ENCODE measurements around the gene SMKR1. TPM values are rescaled to one million over a fixed set of nuclear protein-coding genes. Genes with fewer than 3 reads are reported as not detected.

Gene SMKR1
- total RNA-seq, 1 experiment from 2014 or later = 1.4 TPM

DNA sequence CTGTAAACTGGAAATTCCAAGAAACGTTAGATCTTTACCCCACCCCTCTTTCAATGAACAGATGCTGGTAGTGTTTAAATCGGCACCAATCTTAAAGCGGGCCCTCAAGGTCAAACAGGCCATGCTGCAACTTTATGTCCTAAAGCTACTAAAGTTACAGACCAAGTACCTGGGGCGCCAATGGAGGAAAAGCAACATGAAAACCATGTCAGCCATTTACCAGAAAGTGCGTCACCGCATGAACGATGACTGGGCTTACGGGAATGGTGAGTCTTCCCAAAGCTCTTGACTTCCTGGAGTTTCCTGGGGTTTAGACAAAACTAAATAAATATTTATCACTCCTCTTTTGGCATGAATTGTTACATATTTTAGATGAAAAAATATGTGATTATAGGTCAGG is 19.6 kb upstream of the SMKR1 start:
- H3K36me3 ChIP-seq (ENCODE audit: control insufficient read depth, insufficient read depth, low read length) = no peaks in the 10 kb centered on the region
- no peak overlapping the region for H3K4me3 ChIP-seq (ENCODE audit: low read depth in 2 of 2, low read length in 2 of 2)
- CTCF ChIA-PET = no interaction called here
- POLR2A ChIA-PET = interaction anchor here (0.5 to 0.6 kb wide), 2 partner anchors 66 to 196 kb away, joined by 5 to 9 read pairs; no protein-coding TSS in a partner anchor
- intact Hi-C loops (cut with micrococcal nuclease; ENCODE audit: unreplicated experiment) = no loop called here
- H3K9me3 ChIP-seq (ENCODE audit: control insufficient read depth, insufficient read depth, low read depth, low read length) = no peaks in the 10 kb centered on the region
- in situ Hi-C loops (cut with HindIII; ENCODE audit: low pct_unique_long_range_greater_than_20kb, low sequenced_read_pairs) = no loop called here
- H3K27me3 ChIP-seq (ENCODE audit: control insufficient read depth, insufficient read depth, low read length) = no peaks in the 10 kb centered on the region
- no peaks in the 10 kb centered on the region for H3K4me1 ChIP-seq (ENCODE audit: control insufficient read depth, insufficient read depth, low read length)
- ATAC-seq (no peak), DNase-seq (ENCODE audit: low read depth, low spot score) (no peak)
- no peak overlapping the region for H3K27ac ChIP-seq (ENCODE audit: low read length)
- no TSS peak for BruUV-seq (replicated peaks)
- TF ChIP-seq TCF7L2 (IDR thresholded peaks at IDR 0.05; ENCODE audit: low read depth, low read length) (no peak), SIN3A (IDR thresholded peaks at IDR 0.05; ENCODE audit: borderline replicate concordance, insufficient read depth, low read depth, low read length) (no peak), POLR2AphosphoS5 (IDR thresholded peaks at IDR 0.05; ENCODE audit: low read depth, low read length) (no peak), CTCF (IDR thresholded peaks at IDR 0.05) (no peak), REST (IDR thresholded peaks at IDR 0.05; ENCODE audit: insufficient read depth in 1 of 2, low read depth in 2 of 2, low read length in 1 of 2) (no peak)

DNA sequence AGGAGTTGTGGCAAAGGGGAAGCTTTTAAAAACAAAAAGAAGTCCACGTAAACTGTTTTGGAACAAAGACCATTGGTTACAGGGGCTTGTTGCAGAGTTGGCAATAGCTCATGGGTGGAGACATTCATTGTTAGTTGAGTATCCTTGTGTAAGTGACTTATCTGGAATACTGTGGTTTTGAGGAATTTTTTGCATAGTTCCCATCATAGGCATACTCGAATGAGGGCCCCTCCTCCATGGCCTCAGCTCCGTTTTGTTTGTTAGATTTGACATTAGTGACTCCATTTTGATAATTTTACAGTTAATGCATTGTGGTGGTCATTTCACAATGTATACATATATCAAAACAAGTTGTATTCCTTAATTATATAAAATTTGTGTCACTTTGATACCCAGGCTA is 12.8 kb upstream of the SMKR1 start:
- intact Hi-C loops (cut with micrococcal nuclease; ENCODE audit: unreplicated experiment) (no loop called here), in situ Hi-C loops (cut with HindIII; ENCODE audit: low pct_unique_long_range_greater_than_20kb, low sequenced_read_pairs) (no loop called here)
- no peak for ATAC-seq
- POLR2A ChIA-PET = no interaction called here
- Histone ChIP-seq H3K27ac (ENCODE audit: low read length) (no peak overlapping the region), H3K4me1 (ENCODE audit: control insufficient read depth, insufficient read depth, low read length) (no peaks in the 10 kb centered on the region), H3K4me3 (ENCODE audit: low read depth in 2 of 2, low read length in 2 of 2) (no peak overlapping the region), H3K27me3 (ENCODE audit: control insufficient read depth, insufficient read depth, low read length) (no peaks in the 10 kb centered on the region), H3K9me3 (ENCODE audit: control insufficient read depth, insufficient read depth, low read depth, low read length) (no peaks in the 10 kb centered on the region), H3K36me3 (ENCODE audit: control insufficient read depth, insufficient read depth, low read length) (no peaks in the 10 kb centered on the region)
- CTCF ChIA-PET = no interaction called here
- DNase-seq (ENCODE audit: low read depth, low spot score) = no peak
- BruUV-seq (replicated peaks) = no TSS peak
- TF ChIP-seq REST (IDR thresholded peaks at IDR 0.05; ENCODE audit: insufficient read depth in 1 of 2, low read depth in 2 of 2, low read length in 1 of 2) (no peak), CTCF (IDR thresholded peaks at IDR 0.05) (no peak), TCF7L2 (IDR thresholded peaks at IDR 0.05; ENCODE audit: low read depth, low read length) (no peak), POLR2AphosphoS5 (IDR thresholded peaks at IDR 0.05; ENCODE audit: low read depth, low read length) (no peak), SIN3A (IDR thresholded peaks at IDR 0.05; ENCODE audit: borderline replicate concordance, insufficient read depth, low read depth, low read length) (no peak)

All from Panc1 (cell line).